Dendritic cell treated with granulocyte-macrophage colony-stimulating factor and Interleukin-4, amounts not matched to agents 40 ng/mL and 50 ng/mL, for 4 days (primary cell): ENCODE measurements around the gene BPI.
"Not testable (repeated sequence)": the region's sequence is repeated elsewhere in the genome, so short reads cannot be mapped to it uniquely, and the experiment has no call there.

Experiments
- H3K27ac Mint-ChIP-seq: one replicate; pipeline ENCODE4 v1.8.0; 2022; ENCODE audit warnings: mild to moderate bottlenecking, mixed read lengths
- H3K27me3 Mint-ChIP-seq: one replicate; pipeline ENCODE4 v1.8.0; 2022; ENCODE audit warnings: mild to moderate bottlenecking, mixed read lengths
- H3K36me3 Mint-ChIP-seq: one replicate; pipeline ENCODE4 v1.8.0; 2022; ENCODE audit warnings: low read depth, mixed read lengths
- H3K4me1 Mint-ChIP-seq: one replicate; pipeline ENCODE4 v1.8.0; 2022; ENCODE audit warnings: low read depth, mixed read lengths
- H3K4me3 Mint-ChIP-seq: one replicate; pipeline ENCODE4 v1.8.0; 2022; ENCODE audit warnings: mild to moderate bottlenecking, moderate library complexity, mixed read lengths
- H3K9me3 Mint-ChIP-seq: one replicate; pipeline ENCODE4 v1.8.0; 2022; ENCODE audit warnings: mixed read lengths
- intact Hi-C: fragments of 100-400 bp; cut with micrococcal nuclease; formaldehyde crosslinking; loops from one replicate; pipeline ENCODE4 v1.15.0; 2022

BPI gene

DNA sequence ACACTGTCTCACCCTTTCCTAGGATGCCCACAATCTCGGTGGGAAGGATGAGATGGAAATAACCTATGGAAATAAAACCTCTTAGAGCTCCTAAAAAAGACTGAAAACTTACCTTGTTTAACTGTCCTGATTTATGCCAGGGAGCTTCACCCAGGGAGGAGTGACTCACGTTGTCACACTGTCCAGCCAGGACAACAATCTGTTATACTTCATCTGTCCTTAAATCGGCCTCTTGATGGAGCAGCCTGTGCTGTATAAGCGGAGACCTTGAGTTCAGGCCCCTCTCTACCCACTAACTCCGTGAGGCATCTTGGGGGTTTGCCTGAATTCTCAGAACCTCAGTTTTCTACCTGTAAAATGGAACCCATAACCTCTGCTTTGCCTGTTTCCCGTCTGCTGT lies 34.2 kb upstream of the BPI start:
- no peaks in the 10 kb centered on the region for H3K36me3 Mint-ChIP-seq
- peaks cover 59% of the 10 kb centered on the region for H3K4me1 Mint-ChIP-seq
- no peak overlapping the region for H3K4me3 Mint-ChIP-seq
- H3K27me3 Mint-ChIP-seq: peaks cover 19% of the 10 kb centered on the region
- intact Hi-C loops: no loop called here
- H3K27ac Mint-ChIP-seq: no peak overlapping the region
- no peaks in the 10 kb centered on the region for H3K9me3 Mint-ChIP-seq

DNA sequence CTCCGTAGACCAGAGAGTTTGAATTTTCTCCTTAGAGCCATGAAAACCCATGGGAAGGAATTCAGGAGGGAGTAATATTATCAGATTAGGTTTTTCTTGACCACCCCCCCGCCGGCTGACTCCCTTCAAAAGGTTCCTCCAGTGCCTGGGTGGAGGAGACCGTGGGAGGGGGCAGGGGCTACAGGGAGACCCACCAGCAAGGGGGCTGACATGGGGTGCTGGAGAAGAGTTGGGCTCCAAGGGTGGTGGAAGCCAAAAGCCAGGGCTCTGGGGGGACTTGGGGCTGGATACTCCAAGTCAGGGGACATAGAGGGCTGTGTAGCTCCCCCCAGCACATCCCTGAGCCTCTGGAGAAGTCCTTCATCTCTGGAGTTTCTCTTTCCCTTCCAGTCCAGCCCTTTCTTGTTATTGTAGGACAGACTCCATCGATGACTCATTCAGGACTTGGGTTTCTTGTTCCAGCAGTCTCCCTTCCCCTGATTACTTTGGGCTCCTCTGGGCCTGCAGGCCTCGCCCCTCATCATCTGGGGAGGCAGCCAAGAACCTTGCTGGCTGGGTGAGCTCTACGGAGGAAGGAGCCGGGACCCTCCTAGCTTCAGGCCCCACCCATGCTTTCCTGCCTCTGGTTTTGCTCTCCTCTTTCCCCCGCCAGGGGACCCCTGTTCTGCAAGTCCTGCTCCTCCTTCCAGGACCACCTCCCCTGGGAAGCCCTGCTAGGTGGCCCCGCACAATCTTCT lies 32.9 kb upstream of the BPI start:
- no peak overlapping the region for H3K4me3 Mint-ChIP-seq
- no peak overlapping the region for H3K27ac Mint-ChIP-seq
- intact Hi-C loops: no loop called here
- H3K27me3 Mint-ChIP-seq: peaks cover 15% of the 10 kb centered on the region
- H3K9me3 Mint-ChIP-seq: no peaks in the 10 kb centered on the region
- peaks cover 64% of the 10 kb centered on the region for H3K4me1 Mint-ChIP-seq
- no peaks in the 10 kb centered on the region for H3K36me3 Mint-ChIP-seq

GRCh38 chr20:38271608-38272120 lies 32.3 kb upstream of the BPI start:
- H3K4me1 Mint-ChIP-seq: peaks cover 58% of the 10 kb centered on the region
- intact Hi-C loops: no loop called here

DNA sequence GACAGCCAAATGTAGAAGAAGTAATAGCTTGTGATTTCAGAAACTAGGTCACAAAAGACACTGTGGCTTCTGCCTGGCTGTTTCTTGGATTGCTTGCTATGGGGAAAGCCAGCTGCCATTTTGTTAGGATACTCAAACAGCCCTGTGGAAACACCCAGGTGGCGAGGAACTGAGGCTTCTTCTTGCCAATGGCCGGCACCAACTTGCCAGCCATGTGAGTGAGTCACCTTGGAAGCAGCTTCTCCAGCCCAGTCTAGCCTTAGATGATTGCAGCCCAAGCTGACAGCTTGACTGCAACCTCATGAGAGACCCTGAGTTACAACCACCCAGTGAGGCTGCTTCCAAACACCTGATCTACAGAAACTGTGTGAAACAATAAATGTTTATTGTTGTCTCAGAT lies 31.6 kb upstream of the BPI start:
- no peak overlapping the region for H3K4me3 Mint-ChIP-seq
- peaks cover 15% of the 10 kb centered on the region for H3K27me3 Mint-ChIP-seq
- H3K9me3 Mint-ChIP-seq: no peaks in the 10 kb centered on the region
- H3K27ac Mint-ChIP-seq: no peak overlapping the region
- intact Hi-C loops: no loop called here
- H3K36me3 Mint-ChIP-seq: no peaks in the 10 kb centered on the region
- peaks cover 52% of the 10 kb centered on the region for H3K4me1 Mint-ChIP-seq

More at GRCh38 chr20:38271608-38272120, 32.3 kb upstream of the BPI start:
- Mint-ChIP-seq H3K27me3 (peaks cover 15% of the 10 kb centered on the region), H3K36me3 (no peaks in the 10 kb centered on the region), H3K27ac (no peak overlapping the region), H3K4me3 (no peak overlapping the region), H3K9me3 (no peaks in the 10 kb centered on the region)

DNA sequence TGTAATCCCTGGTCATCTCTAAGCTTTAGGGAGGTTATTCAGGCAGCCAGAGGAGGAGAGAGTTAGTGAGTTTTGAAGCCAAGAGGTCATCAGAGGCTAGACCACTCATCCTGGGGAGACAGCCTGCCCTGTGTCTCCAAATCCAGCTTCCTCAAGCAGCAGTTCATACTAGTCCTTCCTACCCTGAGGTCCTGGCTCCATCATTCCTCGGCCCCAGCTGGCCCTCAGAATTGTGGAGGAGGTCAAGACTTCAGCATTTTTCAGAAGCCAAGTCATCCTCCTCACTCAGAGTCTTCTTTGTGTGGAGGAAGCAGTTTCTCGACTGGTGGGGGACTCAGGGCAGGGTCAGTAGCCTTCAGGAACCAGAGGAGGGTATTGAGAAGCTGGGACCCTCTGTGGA lies 31.0 kb upstream of the BPI start:
- intact Hi-C loops: no loop called here
- no peak overlapping the region for H3K4me3 Mint-ChIP-seq
- H3K27ac Mint-ChIP-seq: no peak overlapping the region
- peaks cover 46% of the 10 kb centered on the region for H3K4me1 Mint-ChIP-seq
- H3K9me3 Mint-ChIP-seq: no peaks in the 10 kb centered on the region
- no peaks in the 10 kb centered on the region for H3K36me3 Mint-ChIP-seq
- peaks cover 16% of the 10 kb centered on the region for H3K27me3 Mint-ChIP-seq

- intact Hi-C loops: no loop called here
- peaks cover 45% of the 10 kb centered on the region for H3K4me1 Mint-ChIP-seq
- no peaks in the 10 kb centered on the region for H3K36me3 Mint-ChIP-seq
- H3K27ac Mint-ChIP-seq: no peak overlapping the region
- H3K4me3 Mint-ChIP-seq: peak overlapping the region; percentile 13
- H3K27me3 Mint-ChIP-seq: peaks cover 3% of the 10 kb centered on the region
- peaks cover 4% of the 10 kb centered on the region for H3K9me3 Mint-ChIP-seq
These were observed 28.0 kb upstream of the BPI start for GRCh38 chr20:38275815-38276550.

GRCh38 chr20:38277285-38277684 lies 26.7 kb upstream of the BPI start:
- no peak overlapping the region for H3K27ac Mint-ChIP-seq
- no peaks in the 10 kb centered on the region for H3K36me3 Mint-ChIP-seq
- no peak overlapping the region for H3K4me3 Mint-ChIP-seq
- H3K9me3 Mint-ChIP-seq: peaks cover 12% of the 10 kb centered on the region
- peaks cover 40% of the 10 kb centered on the region for H3K4me1 Mint-ChIP-seq
- H3K27me3 Mint-ChIP-seq: peaks cover 3% of the 10 kb centered on the region
- intact Hi-C loops: no loop called here

DNA sequence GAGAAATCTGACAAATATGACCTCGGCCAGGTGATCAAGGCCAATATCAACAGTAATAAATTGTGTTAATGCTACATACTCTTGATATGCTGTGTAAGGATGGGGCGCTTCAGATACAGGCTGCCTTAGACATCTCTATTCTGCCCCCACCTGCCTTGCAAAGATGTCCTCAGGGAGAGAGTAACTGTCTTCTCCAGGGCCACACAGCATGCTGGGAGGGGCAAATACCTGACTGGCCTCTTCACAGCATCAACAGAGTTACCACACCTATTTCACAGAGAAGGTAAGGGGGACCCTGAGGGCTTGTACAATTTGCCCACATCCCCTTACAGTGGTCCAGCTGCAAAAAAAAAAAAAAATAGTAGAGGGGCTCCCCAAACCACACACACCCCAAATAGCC lies 26.3 kb upstream of the BPI start:
- Mint-ChIP-seq H3K36me3 (no peaks in the 10 kb centered on the region), H3K9me3 (peaks cover 12% of the 10 kb centered on the region), H3K27ac (no peak overlapping the region), H3K27me3 (peaks cover 3% of the 10 kb centered on the region), H3K4me3 (no peak overlapping the region), H3K4me1 (peaks cover 37% of the 10 kb centered on the region)
- intact Hi-C loops: no loop called here

- Mint-ChIP-seq H3K9me3 (peaks cover 12% of the 10 kb centered on the region), H3K4me3 (no peak overlapping the region), H3K27ac (no peak overlapping the region), H3K36me3 (no peaks in the 10 kb centered on the region), H3K27me3 (peaks cover 3% of the 10 kb centered on the region), H3K4me1 (peaks cover 34% of the 10 kb centered on the region)
- intact Hi-C loops: no loop called here
These were observed 25.8 kb upstream of the BPI start for GRCh38 chr20:38278131-38278530.

- H3K27ac Mint-ChIP-seq: no peak overlapping the region
- H3K4me3 Mint-ChIP-seq: no peak overlapping the region
- peaks cover 12% of the 10 kb centered on the region for H3K9me3 Mint-ChIP-seq
- peaks cover 9% of the 10 kb centered on the region for H3K27me3 Mint-ChIP-seq
- intact Hi-C loops: no loop called here
- peaks cover 34% of the 10 kb centered on the region for H3K4me1 Mint-ChIP-seq
- H3K36me3 Mint-ChIP-seq: no peaks in the 10 kb centered on the region
These were observed 25.2 kb upstream of the BPI start for GRCh38 chr20:38278763-38279162.

GRCh38 chr20:38281176-38281915 lies 22.6 kb upstream of the BPI start:
- H3K36me3 Mint-ChIP-seq, intact Hi-C loops, H3K27me3 Mint-ChIP-seq, H3K27ac Mint-ChIP-seq, H3K4me3 Mint-ChIP-seq: not testable (repeated sequence)
- Mint-ChIP-seq H3K9me3 (peaks cover 25% of the 10 kb centered on the region), H3K4me1 (peaks cover 27% of the 10 kb centered on the region)

GRCh38 chr20:38283236-38283635 lies 20.7 kb upstream of the BPI start:
- no peak overlapping the region for H3K27ac Mint-ChIP-seq
- peaks cover 27% of the 10 kb centered on the region for H3K9me3 Mint-ChIP-seq
- H3K4me3 Mint-ChIP-seq: no peak overlapping the region
- H3K4me1 Mint-ChIP-seq: peaks cover 46% of the 10 kb centered on the region
- no peaks in the 10 kb centered on the region for H3K36me3 Mint-ChIP-seq
- intact Hi-C loops: no loop called here
- H3K27me3 Mint-ChIP-seq: peaks cover 6% of the 10 kb centered on the region

GRCh38 chr20:38284066-38284650 lies 19.8 kb upstream of the BPI start:
- H3K36me3 Mint-ChIP-seq, H3K27me3 Mint-ChIP-seq, H3K27ac Mint-ChIP-seq, H3K4me3 Mint-ChIP-seq, intact Hi-C loops: not testable (repeated sequence)
- peaks cover 49% of the 10 kb centered on the region for H3K4me1 Mint-ChIP-seq
- peaks cover 27% of the 10 kb centered on the region for H3K9me3 Mint-ChIP-seq
